Kidney epithelial cell (primary cell): Measurements from ENCODE around the gene KRT38. TPM values are rescaled to one million over a fixed set of nuclear protein-coding genes. Genes with fewer than 3 reads are reported as not detected.
A peak's percentile ranks its signal among the peaks of the same experiment; 100 is the strongest.

ENCODE experiments used
- DNase-seq: peaks from one replicate; pipeline ENCODE4 v3.0.0-alpha.2; 2010; ENCODE audit warnings: low read depth
- H3K27me3 ChIP-seq: 2 replicates; pipeline ENCODE4 v1.6.0; 2011; ENCODE audit warnings: low read length; ENCODE audit not compliant: control insufficient read depth, insufficient read depth
- H3K36me3 ChIP-seq: 2 replicates; pipeline ENCODE4 v1.5.1; 2011; ENCODE audit warnings: low read length; ENCODE audit not compliant: control insufficient read depth, insufficient read depth
- H3K4me3 ChIP-seq: 2 replicates; pipeline ENCODE4 v1.5.1; 2011; ENCODE audit warnings: low read depth, mild to moderate bottlenecking, control low read depth, low read length
- total RNA-seq: library from RNA; depleted of rRNA; stranded (reverse); fragments of >200 nt; gene quantifications from 2 replicates; pipeline ENCODE4 v1.2.3, GENCODE V29; 2015
- TF ChIP-seq, protein P1 (sequence below): IDR thresholded peaks from 2 replicates; pipeline ENCODE4 v1.5.1; 2011; ENCODE audit warnings: mild to moderate bottlenecking, moderate library complexity, low read length, control low read depth, inconsistent platforms; ENCODE audit not compliant: insufficient read depth, poor library complexity, severe bottlenecking

KRT38 gene
- total RNA-seq, 1 donor from 2014 or later = not detected

- DNase-seq = no peak
- no peak overlapping the region for H3K4me3 ChIP-seq
- TF ChIP-seq, protein P1, sequence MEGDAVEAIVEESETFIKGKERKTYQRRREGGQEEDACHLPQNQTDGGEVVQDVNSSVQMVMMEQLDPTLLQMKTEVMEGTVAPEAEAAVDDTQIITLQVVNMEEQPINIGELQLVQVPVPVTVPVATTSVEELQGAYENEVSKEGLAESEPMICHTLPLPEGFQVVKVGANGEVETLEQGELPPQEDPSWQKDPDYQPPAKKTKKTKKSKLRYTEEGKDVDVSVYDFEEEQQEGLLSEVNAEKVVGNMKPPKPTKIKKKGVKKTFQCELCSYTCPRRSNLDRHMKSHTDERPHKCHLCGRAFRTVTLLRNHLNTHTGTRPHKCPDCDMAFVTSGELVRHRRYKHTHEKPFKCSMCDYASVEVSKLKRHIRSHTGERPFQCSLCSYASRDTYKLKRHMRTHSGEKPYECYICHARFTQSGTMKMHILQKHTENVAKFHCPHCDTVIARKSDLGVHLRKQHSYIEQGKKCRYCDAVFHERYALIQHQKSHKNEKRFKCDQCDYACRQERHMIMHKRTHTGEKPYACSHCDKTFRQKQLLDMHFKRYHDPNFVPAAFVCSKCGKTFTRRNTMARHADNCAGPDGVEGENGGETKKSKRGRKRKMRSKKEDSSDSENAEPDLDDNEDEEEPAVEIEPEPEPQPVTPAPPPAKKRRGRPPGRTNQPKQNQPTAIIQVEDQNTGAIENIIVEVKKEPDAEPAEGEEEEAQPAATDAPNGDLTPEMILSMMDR = no peak
- H3K36me3 ChIP-seq = no peaks in the 10 kb centered on the region
- no peaks in the 10 kb centered on the region for H3K27me3 ChIP-seq
These were observed 20.6 kb downstream of the KRT38 start for GRCh38 chr17:41420134-41420533.

- no peaks in the 10 kb centered on the region for H3K36me3 ChIP-seq
- no peak for DNase-seq
- no peak overlapping the region for H3K4me3 ChIP-seq
- TF ChIP-seq, protein P1 = no peak
- no peaks in the 10 kb centered on the region for H3K27me3 ChIP-seq
These were observed 21.1 kb downstream of the KRT38 start for GRCh38 chr17:41419716-41420115.

DNA sequence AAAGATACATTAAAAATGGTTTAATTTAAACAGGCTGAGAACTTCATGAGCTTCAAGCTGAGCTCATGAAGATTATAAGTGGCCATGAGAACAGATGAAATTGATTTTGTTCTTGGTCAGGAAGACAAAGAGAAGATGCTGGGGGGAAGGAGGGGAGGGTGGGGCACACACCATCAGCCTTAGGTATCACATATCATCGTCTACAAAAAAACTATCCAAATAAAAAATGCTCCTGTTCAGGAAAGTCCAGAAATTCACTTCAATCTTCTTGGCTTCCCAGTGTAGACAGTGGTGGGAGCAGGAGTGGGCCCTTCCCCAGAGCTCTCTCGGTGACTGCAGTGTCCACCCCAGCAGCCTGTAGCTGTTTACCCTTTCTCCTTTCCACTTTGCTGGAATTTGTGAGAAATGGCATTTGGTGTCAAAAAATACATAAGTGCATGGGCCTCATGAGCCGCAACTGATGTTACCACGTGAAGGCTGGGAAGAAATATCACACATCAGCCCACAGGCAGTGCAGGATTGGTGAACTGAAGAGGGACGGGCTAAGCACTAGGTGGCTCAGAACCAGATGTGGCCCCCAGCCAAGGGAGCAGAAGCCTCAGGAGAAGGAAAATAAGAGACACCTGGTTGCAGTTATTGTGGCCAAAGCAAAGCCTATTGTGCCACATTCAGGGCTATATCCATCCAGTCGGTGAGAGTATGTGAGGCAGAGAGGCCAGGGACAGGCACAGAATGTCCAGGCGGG, 22.5 kb downstream of the KRT38 start:
- no peaks in the 10 kb centered on the region for H3K27me3 ChIP-seq
- no peak overlapping the region for H3K4me3 ChIP-seq

DNA sequence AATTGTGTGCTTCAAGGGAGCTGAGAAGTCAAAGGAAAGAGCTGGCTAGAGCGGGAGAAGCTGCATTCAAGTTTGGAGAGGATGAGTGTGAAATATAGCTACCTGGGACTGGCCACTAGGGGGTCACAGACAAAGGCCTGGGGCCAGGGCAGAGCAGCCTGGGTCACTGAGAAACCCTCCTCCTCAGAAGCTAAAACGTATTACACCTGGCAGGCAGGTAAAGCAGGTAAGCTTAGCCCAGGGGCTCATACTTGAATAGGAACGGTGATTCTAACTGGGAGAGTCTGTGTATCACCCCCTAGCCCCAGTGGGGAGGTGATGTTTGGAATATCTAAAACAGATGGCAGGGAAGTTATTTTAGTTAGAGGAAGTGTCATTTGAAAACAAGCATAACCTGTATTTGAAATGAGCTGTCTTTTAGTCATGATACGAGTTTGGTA, 23.2 kb downstream of the KRT38 start:
- TF ChIP-seq, protein P1 = peak; percentile 31
- Histone ChIP-seq H3K4me3 (no peak overlapping the region), H3K27me3 (no peaks in the 10 kb centered on the region), H3K36me3 (no peaks in the 10 kb centered on the region)
- no peak for DNase-seq

More for the DNA sequence above, 22.5 kb downstream of the KRT38 start:
- DNase-seq = no peak
- TF ChIP-seq, protein P1 = no peak
- H3K36me3 ChIP-seq = no peaks in the 10 kb centered on the region

DNA sequence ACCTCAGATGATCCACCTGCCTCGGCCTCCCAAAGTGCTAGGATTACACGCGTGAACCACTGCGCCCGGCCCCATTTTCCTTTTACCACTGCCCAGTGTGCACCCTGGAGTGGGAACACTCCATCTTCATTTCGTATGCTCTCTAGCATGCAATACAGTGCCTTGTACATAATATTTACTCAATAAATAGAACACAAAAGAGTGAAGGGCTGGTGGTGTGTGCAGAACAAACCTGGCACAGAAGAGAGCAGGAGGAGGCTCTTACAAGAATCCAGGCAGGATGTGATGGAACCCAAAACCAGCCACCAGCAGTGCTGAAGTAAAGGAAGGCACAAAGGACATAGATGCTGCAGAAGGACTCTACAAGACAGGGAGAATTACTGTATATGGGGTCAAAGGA, 23.7 kb downstream of the KRT38 start:
- DNase-seq = no peak
- Histone ChIP-seq H3K4me3 (no peak overlapping the region), H3K36me3 (no peaks in the 10 kb centered on the region), H3K27me3 (no peaks in the 10 kb centered on the region)
- TF ChIP-seq, protein P1 = no peak

DNA sequence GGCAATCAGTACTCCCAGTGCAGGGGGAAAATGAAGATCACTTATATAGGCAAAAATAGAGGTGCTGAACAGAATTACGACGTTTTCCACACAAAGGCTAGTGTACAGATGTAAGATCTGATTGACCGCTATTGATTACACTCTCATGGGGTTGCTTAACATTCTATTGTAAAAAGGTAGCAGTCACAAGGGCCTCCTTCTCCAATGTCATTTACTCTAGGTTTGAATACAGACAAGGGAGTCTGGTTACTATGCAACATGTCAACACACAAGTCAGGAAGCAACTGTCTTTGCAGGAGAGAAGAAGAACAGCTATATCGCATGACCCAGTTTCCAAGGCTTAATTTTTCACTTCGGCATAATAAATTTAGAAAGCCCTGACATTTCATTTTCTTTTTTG, 24.3 kb downstream of the KRT38 start:
- Histone ChIP-seq H3K36me3 (no peaks in the 10 kb centered on the region), H3K27me3 (no peaks in the 10 kb centered on the region), H3K4me3 (no peak overlapping the region)
- DNase-seq = no peak
- TF ChIP-seq, protein P1 = no peak
